Psoas muscle (tissue), 8 donors: ENCODE measurements around the gene RNF152. TPM values are rescaled to one million over a fixed set of nuclear protein-coding genes. Genes with fewer than 3 reads are reported as not detected.

ENCODE experiments used
- ATAC-seq, 4 donors: fragments of 200-7000 bp; cut with Tn5 transposase; one replicate each; pipeline ENCODE4 v1.9.1; 2020; ENCODE audit warnings: moderate library complexity in 3 of 4, mild to moderate bottlenecking in 2 of 4
- DNase-seq, 2 donors: peaks; one replicate each; pipeline ENCODE4 v3.0.0-alpha.2; 2020
- H3K27ac ChIP-seq: fragments of 200-600 bp; one replicate; pipeline ENCODE4 v1.8.0; 2022
- H3K27me3 ChIP-seq, 3 donors: fragments of 200-600 bp in 1 of 3; one replicate each; pipeline versions ENCODE4 v1.6.1 to v1.8.0; 2013 to 2022; ENCODE audit warnings: low read length in 2 of 3, mild to moderate bottlenecking in 2 of 3, moderate library complexity in 1 of 3; ENCODE audit not compliant: insufficient read depth in 3 of 3
- H3K36me3 ChIP-seq, 2 donors: fragments of 200-600 bp in 1 of 2; one replicate each; pipeline versions ENCODE4 v1.6.1 to v1.8.0; 2013 to 2022; ENCODE audit warnings: low read depth in 1 of 2, mild to moderate bottlenecking in 1 of 2, moderate library complexity in 1 of 2; ENCODE audit not compliant: insufficient read depth in 1 of 2
- H3K4me1 ChIP-seq: fragments of 200-600 bp; one replicate; pipeline ENCODE4 v1.8.0; 2022
- H3K4me3 ChIP-seq: fragments of 200-600 bp; one replicate; pipeline ENCODE4 v1.8.0; 2022; ENCODE audit warnings: mild to moderate bottlenecking
- H3K9me3 ChIP-seq: fragments of 200-600 bp; one replicate; pipeline ENCODE4 v1.8.0; 2022
- CTCF ChIP-seq: fragments of 200-600 bp; IDR thresholded peaks from one replicate; pipeline ENCODE4 v1.8.0; 2022; ENCODE audit warnings: antibody characterized with exemption
- WGBS, 3 donors: extraction: QIAGEN DNeasy Blood & Tissue Kit; methylation state at CpG; one replicate each; pipeline versions ENCODE4 v1.1.6 to v1.1.7; 2013; 5-methylcytosine and 5-hydroxymethylcytosine counted together
- intact Hi-C, 2 donors: fragments of 100-400 bp; cut with DNase I; formaldehyde crosslinking; loops; one replicate each; pipeline versions ENCODE4 v1.11.0 to v1.14.2; 2022
- polyA plus RNA-seq, 3 donors: library from polyadenylated mRNA; stranded (reverse); fragments of 200-250 nt; gene quantifications; one replicate each; pipeline ENCODE4 v1.2.3, GENCODE V29; 2013
- total RNA-seq, 4 donors: library from RNA; stranded (reverse); fragmentation: NEBNext Ultra II Directional in 2 of 4; extraction: Animal tissue kit (Norgen Biotek cat#: 25700) in 2 of 4; gene quantifications; one replicate each; pipeline versions ENCODE4 v1.2.1 to v1.2.4, GENCODE V29; 2021 to 2023
- donor health status: healthy with polysubstance abuse.
- donor health status: DM: no; HTN: no; CAD: no; lungs with moderate emphysema.
- donor health status: Bipolar disorder and iron deficiency.
- donor health status: healthy.
- donor health status: DM: yes; HTN: yes; CAD: no.
- donor health status: DM: no; HTN: no; CAD: no.
- donor health status: DM: no; HTN: no; CAD: no.
- donor health status: DM: yes; HTN: yes; CAD: no.

Gene RNF152
- total and polyA plus RNA-seq, 7 donors, result 0.48 to 4.0 (median 2.5) TPM

- intact Hi-C loops, result no loop called here
- Histone ChIP-seq H3K36me3 (no peaks in the 10 kb centered on the region), H3K9me3 (no peaks in the 10 kb centered on the region), H3K27me3 (no peaks in the 10 kb centered on the region), H3K27ac (no peak overlapping the region), H3K4me3 (no peak overlapping the region), H3K4me1 (no peaks in the 10 kb centered on the region)
- 11 to 15% (median 12%) methylated on average over 2 of the region's 2 CpGs for whole genome bisulfite sequencing, 3 donors
- no peak for DNase-seq
- no peak for ATAC-seq
- no peak for TF ChIP-seq CTCF
Observed at GRCh38 chr18:61842146-61842545, 50.7 kb downstream of the RNF152 start.

- no peaks in the 10 kb centered on the region for H3K9me3 ChIP-seq
- intact Hi-C loops, result no loop called here
- no peaks in the 10 kb centered on the region for H3K27me3 ChIP-seq
- no peak for TF ChIP-seq CTCF
- H3K4me1 ChIP-seq, result no peaks in the 10 kb centered on the region
- H3K4me3 ChIP-seq, result no peak overlapping the region
- H3K36me3 ChIP-seq, result no peaks in the 10 kb centered on the region
- no peak overlapping the region for H3K27ac ChIP-seq
- DNase-seq (no peak), ATAC-seq (no peak)
- WGBS, 3 donors, result 55 to 83% (median 59%) methylated on average over 3 of the region's 3 CpGs
Observed at GRCh38 chr18:61841706-61842105, 51.1 kb downstream of the RNF152 start.

GRCh38 chr18:61840324-61840723, 52.5 kb downstream of the RNF152 start:
- no peaks in the 10 kb centered on the region for H3K4me1 ChIP-seq

GRCh38 chr18:61838521-61838920, 54.3 kb downstream of the RNF152 start:
- no peak for ATAC-seq
- Histone ChIP-seq H3K9me3 (no peaks in the 10 kb centered on the region), H3K4me1 (no peaks in the 10 kb centered on the region), H3K27me3 (no peaks in the 10 kb centered on the region), H3K36me3 (no peaks in the 10 kb centered on the region), H3K27ac (no peak overlapping the region), H3K4me3 (no peak overlapping the region)
- no peak for DNase-seq
- intact Hi-C loops, result no loop called here
- 84 to 92% (median 88%) methylated on average over 5 of the region's 5 CpGs for WGBS, 3 donors
- TF ChIP-seq CTCF, result no peak

More at GRCh38 chr18:61840324-61840723, 52.5 kb downstream of the RNF152 start:
- Histone ChIP-seq H3K4me3 (no peak overlapping the region), H3K27ac (no peak overlapping the region), H3K27me3 (no peaks in the 10 kb centered on the region), H3K36me3 (no peaks in the 10 kb centered on the region), H3K9me3 (no peaks in the 10 kb centered on the region)
- intact Hi-C loops, result no loop called here
- no peak for TF ChIP-seq CTCF
- 80 to 96% (median 93%) methylated on average over 1 of the region's 1 CpG for whole genome bisulfite sequencing, 3 donors
- ATAC-seq (no peak), DNase-seq (no peak)

GRCh38 chr18:61833978-61834377, 58.8 kb downstream of the RNF152 start:
- 65 to 82% (median 69%) methylated on average over 4 of the region's 4 CpGs for WGBS, 3 donors
- H3K9me3 ChIP-seq, result no peaks in the 10 kb centered on the region
- intact Hi-C loops, result loop anchor here in 1 of 2 donors (5.0 kb wide), 1 partner anchor 87 kb away; no protein-coding TSS in a partner anchor
- no peak overlapping the region for H3K4me3 ChIP-seq
- no peak for DNase-seq
- no peaks in the 10 kb centered on the region for H3K4me1 ChIP-seq
- no peak for ATAC-seq
- no peaks in the 10 kb centered on the region for H3K27me3 ChIP-seq
- H3K27ac ChIP-seq, result no peak overlapping the region
- no peak for TF ChIP-seq CTCF
- H3K36me3 ChIP-seq, result no peaks in the 10 kb centered on the region
